Lower lobe of right lung (tissue), 2 donors: ENCODE results near the gene TMEM115. TPM values are rescaled to one million over a fixed set of nuclear protein-coding genes. Genes with fewer than 3 reads are reported as not detected.
"Not testable (repeated sequence)": the region's sequence is repeated elsewhere in the genome, so short reads cannot be mapped to it uniquely, and the experiment has no call there.

Experiments
- ATAC-seq, 2 donors: fragments of 200-7000 bp; cut with Tn5 transposase; one replicate each; pipeline ENCODE4 v1.9.1; 2020 to 2022; ENCODE audit warnings: mild to moderate bottlenecking in 2 of 2, moderate library complexity in 2 of 2
- DNase-seq: peaks from one replicate; pipeline ENCODE4 v3.0.0-alpha.2; 2020
- H3K27ac ChIP-seq: fragments of 200-600 bp; one replicate; pipeline ENCODE4 v1.8.0; 2022
- H3K27me3 ChIP-seq: fragments of 200-600 bp; one replicate; pipeline ENCODE4 v1.8.0; 2022; ENCODE audit warnings: low read depth
- H3K36me3 ChIP-seq: fragments of 200-600 bp; one replicate; pipeline ENCODE4 v1.8.0; 2022; ENCODE audit warnings: mild to moderate bottlenecking
- H3K4me1 ChIP-seq: fragments of 200-600 bp; one replicate; pipeline ENCODE4 v1.8.0; 2022
- H3K4me3 ChIP-seq: fragments of 200-600 bp; one replicate; pipeline ENCODE4 v1.8.0; 2022; ENCODE audit warnings: mild to moderate bottlenecking
- H3K9me3 ChIP-seq: fragments of 200-600 bp; one replicate; pipeline ENCODE4 v1.8.0; 2022
- intact Hi-C: fragments of 100-400 bp; cut with DNase I; formaldehyde crosslinking; loops from one replicate; pipeline ENCODE4 v1.11.0; 2022
- total RNA-seq: library from RNA; stranded (reverse); fragmentation: NEBNext Ultra II Directional; extraction: Animal tissue kit (Norgen Biotek cat#: 25700); gene quantifications from one replicate; pipeline ENCODE4 v1.2.1, GENCODE V29; 2021
- TF ChIP-seq, protein P1 (sequence below): fragments of 200-600 bp; IDR thresholded peaks from one replicate; pipeline ENCODE4 v1.8.0; 2022; ENCODE audit warnings: antibody characterized with exemption, mild to moderate bottlenecking
- donor health status: DM: no; HTN: yes; CAD: no; lungs with severe emphysema.

The TMEM115 gene
- total RNA-seq, 1 donor from 2014 or later = 37.5 TPM

- ATAC-seq (peak; percentile 82 to 84), DNase-seq (peak; percentile 93)
- TF ChIP-seq, protein P1, sequence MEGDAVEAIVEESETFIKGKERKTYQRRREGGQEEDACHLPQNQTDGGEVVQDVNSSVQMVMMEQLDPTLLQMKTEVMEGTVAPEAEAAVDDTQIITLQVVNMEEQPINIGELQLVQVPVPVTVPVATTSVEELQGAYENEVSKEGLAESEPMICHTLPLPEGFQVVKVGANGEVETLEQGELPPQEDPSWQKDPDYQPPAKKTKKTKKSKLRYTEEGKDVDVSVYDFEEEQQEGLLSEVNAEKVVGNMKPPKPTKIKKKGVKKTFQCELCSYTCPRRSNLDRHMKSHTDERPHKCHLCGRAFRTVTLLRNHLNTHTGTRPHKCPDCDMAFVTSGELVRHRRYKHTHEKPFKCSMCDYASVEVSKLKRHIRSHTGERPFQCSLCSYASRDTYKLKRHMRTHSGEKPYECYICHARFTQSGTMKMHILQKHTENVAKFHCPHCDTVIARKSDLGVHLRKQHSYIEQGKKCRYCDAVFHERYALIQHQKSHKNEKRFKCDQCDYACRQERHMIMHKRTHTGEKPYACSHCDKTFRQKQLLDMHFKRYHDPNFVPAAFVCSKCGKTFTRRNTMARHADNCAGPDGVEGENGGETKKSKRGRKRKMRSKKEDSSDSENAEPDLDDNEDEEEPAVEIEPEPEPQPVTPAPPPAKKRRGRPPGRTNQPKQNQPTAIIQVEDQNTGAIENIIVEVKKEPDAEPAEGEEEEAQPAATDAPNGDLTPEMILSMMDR = no peak
- H3K4me1 ChIP-seq = peaks cover 75% of the 10 kb centered on the region
- H3K9me3 ChIP-seq = no peaks in the 10 kb centered on the region
- peak overlapping the region; percentile 98 for H3K27ac ChIP-seq
- H3K4me3 ChIP-seq = peak overlapping the region; percentile 91
- H3K27me3 ChIP-seq = no peaks in the 10 kb centered on the region
- intact Hi-C loops = no loop called here
- H3K36me3 ChIP-seq = peaks cover 47% of the 10 kb centered on the region
These were observed 42.6 kb downstream of the TMEM115 start for GRCh38 chr3:50316657-50317242.

- intact Hi-C loops = no loop called here
- no peak for ATAC-seq
- TF ChIP-seq, protein P1 = no peak
- no peak overlapping the region for H3K4me3 ChIP-seq
- peak overlapping the region; percentile 67 for H3K27ac ChIP-seq
- H3K9me3 ChIP-seq = no peaks in the 10 kb centered on the region
- peaks cover 65% of the 10 kb centered on the region for H3K4me1 ChIP-seq
- DNase-seq = no peak
- H3K36me3 ChIP-seq = peaks cover 41% of the 10 kb centered on the region
- no peaks in the 10 kb centered on the region for H3K27me3 ChIP-seq
These were observed 44.5 kb downstream of the TMEM115 start for GRCh38 chr3:50314816-50315215.

DNA sequence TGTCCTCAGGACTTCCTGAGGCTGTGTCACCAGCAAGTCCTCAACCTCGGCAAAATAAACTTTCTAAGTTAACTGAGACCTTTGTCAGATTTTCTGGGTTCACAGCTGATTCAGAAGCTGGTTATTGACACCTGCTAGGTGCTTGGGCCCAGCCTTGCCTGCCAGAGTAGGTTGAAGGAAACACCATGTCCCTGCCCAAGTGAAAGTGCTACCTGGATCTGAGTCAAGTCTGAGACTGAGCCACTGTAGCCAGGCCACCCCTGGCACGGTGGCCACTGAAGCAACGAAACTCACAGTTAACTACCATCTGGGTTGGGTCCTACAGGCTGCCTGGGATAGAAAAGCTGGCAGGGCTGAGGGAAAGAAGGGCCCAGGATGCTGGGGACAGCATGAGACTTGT is 45.0 kb downstream of the TMEM115 start:
- ATAC-seq = peak in 1 of 2 donors; percentile 4
- no peaks in the 10 kb centered on the region for H3K27me3 ChIP-seq
- H3K4me1 ChIP-seq = peaks cover 61% of the 10 kb centered on the region
- TF ChIP-seq, protein P1 = no peak
- DNase-seq = no peak
- peak overlapping the region; percentile 67 for H3K27ac ChIP-seq
- H3K9me3 ChIP-seq = no peaks in the 10 kb centered on the region
- intact Hi-C loops = no loop called here
- peaks cover 37% of the 10 kb centered on the region for H3K36me3 ChIP-seq
- H3K4me3 ChIP-seq = no peak overlapping the region

DNA sequence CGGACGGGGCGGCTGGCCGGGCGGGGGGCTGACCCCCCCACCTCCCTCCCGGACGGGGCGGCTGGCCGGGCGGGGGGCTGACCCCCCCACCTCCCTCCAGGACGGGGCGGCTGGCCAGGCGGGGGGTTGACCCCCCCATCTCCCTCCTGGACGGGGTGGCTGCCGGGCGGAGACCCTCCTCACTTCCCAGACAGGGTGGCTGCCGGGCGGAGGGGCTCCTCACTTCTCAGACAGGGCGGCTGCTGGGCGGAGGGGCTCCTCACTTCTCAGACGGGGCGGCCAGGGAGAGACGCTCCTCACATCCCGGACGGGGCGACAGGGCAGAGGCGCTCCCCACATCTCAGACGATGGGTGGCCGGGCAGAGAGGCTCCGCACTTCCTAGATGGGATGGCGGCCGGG is 47.3 kb downstream of the TMEM115 start:
- intact Hi-C loops, DNase-seq, ATAC-seq, H3K9me3 ChIP-seq, H3K27me3 ChIP-seq: not testable (repeated sequence)
- peak overlapping the region; percentile 18 for H3K27ac ChIP-seq
- peaks cover 38% of the 10 kb centered on the region for H3K4me1 ChIP-seq
- H3K4me3 ChIP-seq = peak overlapping the region; percentile 8
- peaks cover 14% of the 10 kb centered on the region for H3K36me3 ChIP-seq

Other genes with a start within 250 kb of the TMEM115 start
- gene SEMA3F, start 204.2 kb downstream of the TMEM115 start, total RNA-seq = 44.7 TPM
- gene GNAT1, start 167.9 kb downstream of the TMEM115 start, total RNA-seq = not detected
- not detected for gene SLC38A3, start 154.2 kb downstream of the TMEM115 start, total RNA-seq
- 372 TPM for gene GNAI2, start 123.3 kb downstream of the TMEM115 start, total RNA-seq
- 77.6 TPM for gene SEMA3B, start 90.4 kb downstream of the TMEM115 start, total RNA-seq
- gene LSMEM2, start 80.4 kb downstream of the TMEM115 start, total RNA-seq = not detected
- 66.9 TPM for gene IFRD2, start 67.1 kb downstream of the TMEM115 start, total RNA-seq
- gene HYAL3, start 60.1 kb downstream of the TMEM115 start, total RNA-seq = 4.0 TPM
- gene NAA80, start 60.1 kb downstream of the TMEM115 start, total RNA-seq = 9.3 TPM
- gene HYAL1, start 55.9 kb downstream of the TMEM115 start, total RNA-seq = 58.2 TPM
- 155 TPM for gene HYAL2, start 36.8 kb downstream of the TMEM115 start, total RNA-seq
- gene TUSC2, start 31.3 kb downstream of the TMEM115 start, total RNA-seq = 29.4 TPM
- 39.5 TPM for gene RASSF1, start 18.7 kb downstream of the TMEM115 start, total RNA-seq
- 32.8 TPM for gene ZMYND10, start 13.8 kb downstream of the TMEM115 start, total RNA-seq
- 17.7 TPM for gene NPRL2, start 8.7 kb downstream of the TMEM115 start, total RNA-seq
- gene CYB561D2, start 8.7 kb downstream of the TMEM115 start, total RNA-seq = 21.7 TPM
- gene CACNA2D2, start 144.1 kb upstream of the TMEM115 start, total RNA-seq = 105 TPM
- gene C3orf18, start 208.2 kb upstream of the TMEM115 start, total RNA-seq = 6.7 TPM
- gene HEMK1, start 210.0 kb upstream of the TMEM115 start, total RNA-seq = 28.4 TPM